BLaER1 treated with 17β-estradiol and CSF1 and Interleukin-3, amounts not matched to agents 10 nM and 100 nM (cell line): ENCODE results near the gene GULP1.

Source experiments
- H3K27ac ChIP-seq, 11 experiments: shearing (Covaris generic); formaldehyde crosslinking; 2 replicates each; pipeline ENCODE4 v1.8.1; 2022
- H3K27me3 ChIP-seq, 11 experiments: shearing (Covaris generic); formaldehyde crosslinking; 2 replicates each; pipeline ENCODE4 v1.8.1; 2022
- H3K36me3 ChIP-seq, 11 experiments: shearing (Covaris generic); formaldehyde crosslinking; 2 replicates each; pipeline ENCODE4 v1.8.1; 2022
- H3K4me1 ChIP-seq, 10 experiments: shearing (Covaris generic); formaldehyde crosslinking; 2 replicates each; pipeline ENCODE4 v1.8.1; 2022
- H3K4me2 ChIP-seq, 11 experiments: shearing (Covaris generic); formaldehyde crosslinking; 2 replicates each; pipeline ENCODE4 v1.8.1; 2022
- H3K4me3 ChIP-seq, 10 experiments: shearing (Covaris generic); formaldehyde crosslinking; 2 replicates each; pipeline ENCODE4 v1.8.1; 2022
- H3K9ac ChIP-seq, 11 experiments: shearing (Covaris generic); formaldehyde crosslinking; 2 replicates each; pipeline ENCODE4 v1.8.1; 2022
- H3K9me3 ChIP-seq, 11 experiments: shearing (Covaris generic); formaldehyde crosslinking; replicated peaks in 1 of 11; 2 replicates each; pipeline ENCODE4 v1.8.1; 2022
- H4K20me1 ChIP-seq, 11 experiments: shearing (Covaris generic); formaldehyde crosslinking; 2 replicates each; pipeline ENCODE4 v1.8.1; 2022
- Cebpa-rat ChIP-seq, 11 experiments: shearing (Covaris generic); IDR thresholded peaks; 2 replicates each; pipeline ENCODE4 v1.8.1; 2022

The GULP1 gene

DNA sequence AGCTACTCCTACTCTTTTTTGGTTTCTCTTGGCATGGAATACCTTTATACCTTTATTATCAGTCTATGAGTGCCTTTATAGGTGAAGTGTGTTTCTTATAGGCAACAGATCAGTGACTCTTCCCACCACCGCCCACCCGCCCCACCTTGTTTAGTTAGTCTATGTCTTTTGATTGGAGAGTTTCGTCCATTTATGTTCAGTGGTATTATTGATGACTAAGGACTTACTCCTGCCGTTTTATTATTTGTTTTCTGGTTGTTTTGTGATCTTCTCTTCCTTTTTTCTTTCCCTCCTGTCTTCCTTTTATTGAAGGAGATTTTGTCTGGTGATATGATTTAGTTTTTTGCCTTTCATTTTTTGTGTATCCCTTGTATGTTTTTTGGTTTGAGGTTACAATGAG is 179.5 kb downstream of the GULP1 start:
- H3K27ac ChIP-seq, result no peak overlapping the region
- no peaks in the 10 kb centered on the region for H3K4me1 ChIP-seq
- no peaks in the 10 kb centered on the region for H3K9me3 ChIP-seq
- H3K9ac ChIP-seq, result no peak overlapping the region
- H3K4me2 ChIP-seq, result no peak overlapping the region
- no peaks in the 10 kb centered on the region for H3K36me3 ChIP-seq
- no peak for TF ChIP-seq Cebpa-rat (IDR thresholded peaks at IDR 0.05)
- no peak overlapping the region for H3K4me3 ChIP-seq
- no peaks in the 10 kb centered on the region for H4K20me1 ChIP-seq
- H3K27me3 ChIP-seq, result no peaks in the 10 kb centered on the region

DNA sequence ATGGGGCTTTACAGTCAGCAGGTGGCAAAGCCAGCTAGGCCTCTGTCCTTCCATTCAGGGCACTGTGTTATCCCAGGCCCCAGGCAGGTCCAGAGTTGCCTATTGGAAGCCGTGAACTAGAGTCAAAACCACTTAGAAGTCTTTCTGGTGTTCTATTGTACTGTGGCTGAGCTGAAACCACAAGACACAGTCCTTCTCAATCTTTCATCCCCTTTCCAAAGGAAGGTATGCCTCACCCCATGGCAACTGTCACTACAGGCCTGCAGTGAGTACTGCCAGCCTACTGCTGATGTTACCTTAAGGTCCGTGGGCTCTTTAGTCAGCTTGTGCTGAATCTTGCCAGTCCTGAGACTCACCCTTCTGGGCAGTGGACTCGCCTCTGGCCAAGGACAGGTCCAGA is 181.6 kb downstream of the GULP1 start:
- Histone ChIP-seq H3K4me1 (no peaks in the 10 kb centered on the region), H3K9ac (no peak overlapping the region), H4K20me1 (no peaks in the 10 kb centered on the region), H3K4me2 (no peak overlapping the region), H3K9me3 (no peaks in the 10 kb centered on the region), H3K27me3 (no peaks in the 10 kb centered on the region), H3K27ac (no peak overlapping the region), H3K4me3 (no peak overlapping the region), H3K36me3 (no peaks in the 10 kb centered on the region)
- no peak for TF ChIP-seq Cebpa-rat (IDR thresholded peaks at IDR 0.05)

DNA sequence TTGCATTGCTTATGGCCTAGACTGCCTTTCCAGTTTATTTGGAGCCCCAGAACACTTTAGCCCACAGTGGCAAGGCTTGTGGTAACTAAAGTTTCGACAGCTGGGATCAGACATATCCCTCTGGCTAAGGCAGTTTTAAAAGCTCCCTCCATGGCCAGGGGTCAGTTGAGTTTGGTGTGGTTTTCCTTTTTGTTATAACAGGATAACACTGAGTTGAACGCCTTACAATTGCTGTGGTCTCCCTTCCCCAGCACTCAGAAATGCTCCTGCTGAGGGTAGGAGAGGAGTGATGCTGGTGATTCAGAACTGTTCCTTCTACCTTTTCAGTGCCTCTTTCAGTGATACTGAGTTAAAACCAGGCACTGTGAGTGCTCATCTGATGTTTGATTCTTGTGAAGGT is 182.6 kb downstream of the GULP1 start:
- no peaks in the 10 kb centered on the region for H3K27me3 ChIP-seq
- H3K9me3 ChIP-seq, result no peaks in the 10 kb centered on the region
- H4K20me1 ChIP-seq, result no peaks in the 10 kb centered on the region
- no peaks in the 10 kb centered on the region for H3K4me1 ChIP-seq
- no peak overlapping the region for H3K27ac ChIP-seq
- H3K36me3 ChIP-seq, result no peaks in the 10 kb centered on the region
- no peak for TF ChIP-seq Cebpa-rat (IDR thresholded peaks at IDR 0.05)
- H3K4me2 ChIP-seq, result no peak overlapping the region
- H3K9ac ChIP-seq, result no peak overlapping the region
- H3K4me3 ChIP-seq, result no peak overlapping the region

DNA sequence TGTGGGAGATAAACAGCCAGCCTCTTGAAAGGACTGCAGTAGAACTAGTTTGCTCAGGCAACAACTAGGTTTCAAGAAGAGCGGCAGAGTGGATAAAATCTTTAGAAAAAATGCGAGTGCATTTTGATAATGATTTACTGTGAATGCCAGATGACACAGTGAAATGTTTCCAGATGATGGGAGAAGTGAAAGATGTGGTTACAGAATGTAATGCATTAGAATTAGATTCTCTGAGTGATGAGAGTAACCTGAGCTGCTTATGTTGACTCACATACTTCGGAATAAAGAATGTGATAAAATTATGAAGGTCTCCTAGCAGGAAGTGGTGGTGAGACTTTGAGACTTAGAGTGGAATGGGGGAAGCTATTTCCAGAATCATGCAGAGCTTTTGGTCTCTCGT is 184.3 kb downstream of the GULP1 start:
- Histone ChIP-seq H3K27me3 (no peaks in the 10 kb centered on the region), H3K9me3 (no peaks in the 10 kb centered on the region), H3K9ac (no peak overlapping the region), H3K4me2 (no peak overlapping the region), H3K36me3 (no peaks in the 10 kb centered on the region), H3K4me1 (no peaks in the 10 kb centered on the region), H4K20me1 (no peaks in the 10 kb centered on the region), H3K27ac (no peak overlapping the region), H3K4me3 (no peak overlapping the region)
- TF ChIP-seq Cebpa-rat (IDR thresholded peaks at IDR 0.05), result no peak

DNA sequence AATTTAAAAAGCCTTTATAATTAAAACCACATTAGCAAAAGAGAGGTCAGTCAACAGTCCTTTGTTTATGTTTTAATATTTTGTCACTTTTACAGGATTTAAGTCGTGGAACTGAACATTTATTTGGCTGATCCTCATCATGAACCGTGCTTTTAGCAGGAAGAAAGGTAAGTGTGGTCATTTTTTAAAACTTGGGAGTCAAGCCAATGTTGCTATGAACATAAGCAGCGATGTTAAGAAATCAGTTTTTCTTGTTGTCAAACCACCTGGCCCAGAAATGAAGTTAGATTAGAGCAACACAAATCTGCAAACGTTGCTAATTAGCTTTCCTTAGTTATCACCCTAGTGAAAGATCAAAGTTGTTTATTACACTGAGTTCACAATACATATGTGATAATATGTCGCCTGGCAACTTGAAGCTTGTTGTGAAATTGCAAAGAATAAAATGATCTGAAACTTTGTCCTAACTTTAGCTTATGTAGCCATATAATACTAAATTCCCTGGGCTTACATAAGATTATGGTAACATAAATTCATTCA is 186.0 kb downstream of the GULP1 start:
- no peak overlapping the region for H3K9ac ChIP-seq
- no peak overlapping the region for H3K4me3 ChIP-seq
- no peaks in the 10 kb centered on the region for H4K20me1 ChIP-seq
- TF ChIP-seq Cebpa-rat (IDR thresholded peaks at IDR 0.05), result no peak
- H3K27ac ChIP-seq, result no peak overlapping the region
- no peaks in the 10 kb centered on the region for H3K4me1 ChIP-seq
- no peaks in the 10 kb centered on the region for H3K36me3 ChIP-seq
- no peaks in the 10 kb centered on the region for H3K27me3 ChIP-seq
- H3K9me3 ChIP-seq, result no peaks in the 10 kb centered on the region
- H3K4me2 ChIP-seq, result no peak overlapping the region

DNA sequence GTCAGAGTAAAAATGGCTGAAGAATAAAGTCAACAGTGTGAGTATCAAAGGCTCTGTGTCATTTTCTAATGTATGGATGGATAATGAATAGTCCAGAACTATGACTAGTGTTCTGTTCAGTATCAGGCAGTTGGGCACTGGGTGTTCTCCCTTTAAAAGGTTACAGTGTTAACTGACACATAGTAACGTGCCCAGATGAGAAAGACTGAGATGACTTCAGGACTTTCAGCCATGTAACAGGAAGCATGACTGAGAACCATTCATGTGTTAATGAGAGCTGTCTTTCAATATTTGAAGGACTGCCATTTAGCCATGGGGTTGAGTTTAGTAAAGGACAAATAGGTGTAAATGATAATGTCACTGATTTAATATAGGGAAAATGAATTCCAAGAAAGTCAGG is 187.1 kb downstream of the GULP1 start:
- Histone ChIP-seq H3K4me3 (no peak overlapping the region), H3K36me3 (no peaks in the 10 kb centered on the region), H3K27ac (no peak overlapping the region), H3K9me3 (no peaks in the 10 kb centered on the region), H3K9ac (no peak overlapping the region), H4K20me1 (no peaks in the 10 kb centered on the region), H3K27me3 (no peaks in the 10 kb centered on the region), H3K4me1 (no peaks in the 10 kb centered on the region), H3K4me2 (no peak overlapping the region)
- no peak for TF ChIP-seq Cebpa-rat (IDR thresholded peaks at IDR 0.05)

DNA sequence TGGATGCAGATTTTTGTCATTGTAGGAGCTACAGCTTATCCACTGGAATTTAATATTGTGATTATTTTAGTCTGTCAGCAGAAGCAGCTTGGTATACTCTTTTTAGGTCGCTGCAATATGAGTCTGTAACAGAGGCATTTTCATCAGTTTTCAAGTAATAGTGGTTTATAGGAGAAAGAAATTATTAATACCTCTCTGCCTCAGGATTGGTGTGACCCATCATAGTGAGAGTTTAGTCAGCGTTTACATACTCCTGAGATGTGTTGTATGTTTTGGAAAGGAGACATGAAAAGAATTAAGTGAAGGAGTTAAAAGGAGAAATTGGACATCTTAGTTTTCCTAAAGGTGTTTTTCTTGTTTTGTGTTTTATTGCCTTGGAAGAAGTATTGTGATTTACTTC is 189.8 kb downstream of the GULP1 start:
- no peak overlapping the region for H3K4me2 ChIP-seq
- H3K36me3 ChIP-seq, result no peaks in the 10 kb centered on the region
- H3K27me3 ChIP-seq, result no peaks in the 10 kb centered on the region
- no peak overlapping the region for H3K4me3 ChIP-seq
- H3K9me3 ChIP-seq, result no peaks in the 10 kb centered on the region
- H4K20me1 ChIP-seq, result no peaks in the 10 kb centered on the region
- no peak overlapping the region for H3K27ac ChIP-seq
- no peaks in the 10 kb centered on the region for H3K4me1 ChIP-seq
- no peak for TF ChIP-seq Cebpa-rat (IDR thresholded peaks at IDR 0.05)
- no peak overlapping the region for H3K9ac ChIP-seq

DNA sequence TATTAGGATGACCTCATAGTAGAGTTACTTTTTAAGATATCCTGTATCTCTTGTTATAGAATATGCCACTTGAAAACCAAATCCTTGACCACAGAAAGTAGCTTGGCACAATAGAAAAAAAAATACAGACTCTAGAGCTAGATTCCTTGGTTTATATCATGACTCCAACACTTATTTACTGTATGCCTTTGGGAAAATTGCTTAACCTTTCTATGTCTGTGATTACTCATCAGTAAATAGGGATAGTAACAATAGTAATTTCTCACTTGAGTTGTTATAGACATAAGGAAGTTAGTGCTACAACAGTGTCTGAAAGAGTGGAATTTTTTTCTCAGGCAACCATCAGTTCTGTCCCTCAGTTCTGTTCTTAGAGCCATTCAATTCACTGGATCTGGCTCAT is 193.8 kb downstream of the GULP1 start:
- H3K4me2 ChIP-seq, result no peak overlapping the region

DNA sequence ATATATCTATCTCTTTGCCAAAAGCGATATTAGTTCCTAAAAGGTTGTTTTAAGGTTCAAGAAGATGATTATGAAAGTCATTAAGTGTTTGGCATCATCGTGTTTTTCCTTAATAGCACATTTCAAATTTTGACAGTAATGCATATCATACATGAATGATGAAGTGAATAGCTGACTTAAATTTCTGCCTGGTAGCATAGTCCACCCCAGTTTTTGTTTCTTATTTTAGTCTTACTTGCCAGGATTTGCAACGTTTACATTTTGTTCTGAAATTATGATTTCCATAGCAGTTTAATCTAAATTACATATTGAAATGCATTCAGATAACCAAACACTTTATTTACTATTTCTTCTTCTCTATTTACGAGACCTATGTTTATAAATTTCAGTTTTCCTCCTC is 201.1 kb downstream of the GULP1 start:
- Histone ChIP-seq H3K4me3 (no peak overlapping the region), H3K4me2 (no peak overlapping the region), H3K9me3 (no peaks in the 10 kb centered on the region), H3K4me1 (no peaks in the 10 kb centered on the region), H3K9ac (no peak overlapping the region), H3K36me3 (no peaks in the 10 kb centered on the region), H4K20me1 (no peaks in the 10 kb centered on the region), H3K27ac (no peak overlapping the region), H3K27me3 (no peaks in the 10 kb centered on the region)
- no peak for TF ChIP-seq Cebpa-rat (IDR thresholded peaks at IDR 0.05)

More for the DNA sequence above, 193.8 kb downstream of the GULP1 start:
- no peaks in the 10 kb centered on the region for H3K27me3 ChIP-seq
- TF ChIP-seq Cebpa-rat (IDR thresholded peaks at IDR 0.05), result no peak
- no peaks in the 10 kb centered on the region for H3K36me3 ChIP-seq
- H3K4me3 ChIP-seq, result no peak overlapping the region
- no peak overlapping the region for H3K9ac ChIP-seq
- no peaks in the 10 kb centered on the region for H4K20me1 ChIP-seq
- no peaks in the 10 kb centered on the region for H3K9me3 ChIP-seq
- no peaks in the 10 kb centered on the region for H3K4me1 ChIP-seq
- H3K27ac ChIP-seq, result no peak overlapping the region

DNA sequence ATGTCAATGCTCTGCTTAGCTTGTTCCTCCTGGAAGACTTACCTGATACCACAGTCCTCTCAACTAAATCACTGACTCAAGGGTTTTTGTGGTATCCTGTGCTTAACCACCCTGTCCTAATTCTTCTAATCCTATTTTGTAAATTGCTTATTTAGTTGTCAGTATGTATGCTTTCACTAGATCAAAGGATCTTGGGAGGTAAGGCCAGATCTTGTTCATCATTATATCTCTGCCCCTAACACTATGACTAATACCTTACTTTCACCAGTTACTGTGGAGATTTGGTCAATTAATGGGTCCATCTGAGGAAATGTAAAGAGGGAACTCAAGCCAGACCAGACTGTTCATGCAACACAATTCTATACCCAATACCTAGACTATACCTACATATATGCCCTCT is 203.2 kb downstream of the GULP1 start:
- Histone ChIP-seq H3K9ac (no peak overlapping the region), H3K36me3 (no peaks in the 10 kb centered on the region), H3K27me3 (no peaks in the 10 kb centered on the region), H3K9me3 (no peaks in the 10 kb centered on the region), H3K27ac (no peak overlapping the region), H3K4me3 (no peak overlapping the region), H3K4me2 (no peak overlapping the region), H4K20me1 (no peaks in the 10 kb centered on the region), H3K4me1 (no peaks in the 10 kb centered on the region)
- no peak for TF ChIP-seq Cebpa-rat (IDR thresholded peaks at IDR 0.05)
